Spleen (tissue), 11 donors: ENCODE results near the gene RNF224. TPM values are rescaled to one million over a fixed set of nuclear protein-coding genes. Genes with fewer than 3 reads are reported as not detected.

Experiments used
- DNase-seq: peaks from one replicate; pipeline ENCODE4 v3.0.0-alpha.2; 2020
- H3K27ac ChIP-seq, 8 donors: fragments of 200-600 bp; sonication (generic) in 7 of 8; 1 replicate in 4 of 8; 2 replicates in 4 of 8; pipeline versions ENCODE4 v1.5.0 to v1.8.0; 2016 to 2021; ENCODE audit warnings: inconsistent platforms in 4 of 8, mild to moderate bottlenecking in 4 of 8, moderate library complexity in 1 of 8
- H3K27me3 ChIP-seq, 7 donors: fragments of 200-600 bp; sonication (generic) in 6 of 7; replicated peaks in 1 of 7; 1 replicate in 4 of 7; 2 replicates in 3 of 7; pipeline versions ENCODE4 v1.5.0 to v1.8.0; 2016 to 2021; ENCODE audit warnings: inconsistent platforms in 3 of 7, mild to moderate bottlenecking in 1 of 7
- H3K36me3 ChIP-seq, 6 donors: fragments of 200-600 bp; sonication (generic) in 5 of 6; 1 replicate in 4 of 6; 2 replicates in 2 of 6; pipeline versions ENCODE4 v1.5.0 to v1.8.0; 2016 to 2021; ENCODE audit warnings: inconsistent platforms in 2 of 6
- H3K4me1 ChIP-seq, 6 donors: fragments of 200-600 bp; sonication (generic) in 5 of 6; 1 replicate in 3 of 6; 2 replicates in 3 of 6; pipeline versions ENCODE4 v1.5.0 to v1.8.0; 2016 to 2021; ENCODE audit warnings: inconsistent platforms in 3 of 6
- H3K4me3 ChIP-seq, 8 donors: fragments of 200-600 bp; sonication (generic) in 7 of 8; 1 replicate in 4 of 8; 2 replicates in 4 of 8; pipeline versions ENCODE4 v1.5.0 to v1.8.0; 2016 to 2021; ENCODE audit warnings: inconsistent platforms in 4 of 8, mild to moderate bottlenecking in 4 of 8, moderate library complexity in 2 of 8
- H3K9me3 ChIP-seq, 8 donors: fragments of 200-600 bp; sonication (generic) in 7 of 8; 1 replicate in 4 of 8; 2 replicates in 4 of 8; pipeline versions ENCODE4 v1.5.0 to v1.8.0; 2016 to 2021; ENCODE audit warnings: inconsistent platforms in 4 of 8
- CTCF ChIP-seq, 11 experiments: fragments of 200-600 bp in 7 of 11; fragments of 450-650 bp in 4 of 11; sonication (generic) in 4 of 11; IDR thresholded peaks in 8 of 11; conservative IDR thresholded peaks in 3 of 11; 1 replicate in 7 of 11; 2 replicates in 4 of 11; pipeline versions ENCODE4 v1.4.0 to v1.8.0; 2016 to 2021; ENCODE audit warnings: antibody characterized with exemption in 11 of 11, inconsistent platforms in 4 of 11, mild to moderate bottlenecking in 1 of 11
- POLR2A ChIP-seq, 3 donors: fragments of 450-650 bp; IDR thresholded peaks; one replicate each; pipeline ENCODE4 v1.5.1; 2017; ENCODE audit warnings: antibody characterized with exemption in 3 of 3, mild to moderate bottlenecking in 1 of 3
- POLR2AphosphoS5 ChIP-seq, 3 donors: sonication (generic); formaldehyde crosslinking; IDR thresholded peaks; one replicate each; pipeline ENCODE4 v1.5.1; 2017; ENCODE audit warnings: antibody characterized with exemption in 3 of 3
- WGBS, 5 donors: extraction: QIAGEN DNeasy Blood & Tissue Kit in 3 of 5; methylation state at CpG; one replicate each; pipeline versions ENCODE4 v1.1.5 to v1.1.7; 2013 to 2018; 5-methylcytosine and 5-hydroxymethylcytosine counted together
- intact Hi-C: fragments of 100-400 bp; cut with DNase I; formaldehyde crosslinking; loops from one replicate; pipeline ENCODE4 v1.15.0; 2023; ENCODE audit warnings: low total_unique reads
- polyA plus RNA-seq, 3 donors: library from polyadenylated mRNA; stranded (reverse); fragments of 200-250 nt; gene quantifications; one replicate each; pipeline ENCODE4 v1.2.1, GENCODE V29; 2013
- total RNA-seq, 7 donors: library from RNA; depleted of rRNA in 3 of 7; stranded (reverse); fragments of >200 nt in 3 of 7; fragmentation: NEBNext Ultra II Directional in 4 of 7; extraction: Animal tissue kit (Norgen Biotek cat#: 25700) in 4 of 7; gene quantifications; one replicate each; pipeline versions ENCODE4 v1.1.0 to v1.2.1, GENCODE V29; 2016 to 2021
- donor health status: healthy with polysubstance abuse.
- donor health status: DM: no; HTN: no; CAD: no; lungs with moderate emphysema.
- donor health status: DM: no; HTN: no; CAD: no.
- donor health status: Bipolar disorder and iron deficiency.
- donor health status: healthy.
- donor health status: DM: no; HTN: no; CAD: no.
- donor health status: DM: yes; HTN: yes; CAD: no.

RNF224 gene
- total and polyA plus RNA-seq, 10 donors, result not detected

- TF ChIP-seq POLR2A (IDR thresholded peaks at IDR 0.05), result no peak
- no peak for TF ChIP-seq CTCF (IDR thresholded peaks at IDR 0.05 in 8 of 11, conservative IDR thresholded peaks at IDR 0.05 in 3 of 11)
- no peak for TF ChIP-seq POLR2AphosphoS5 (IDR thresholded peaks at IDR 0.05)
- peaks cover 10 to 34% (median 28%) of the 10 kb centered on the region in 6 donors for H3K4me1 ChIP-seq
- 83 to 93% (median 84%) methylated on average over 13 to 23 of the region's 23 CpGs for WGBS, 5 donors
- H3K27ac ChIP-seq, result no peak overlapping the region
- no peaks in the 10 kb centered on the region for H3K36me3 ChIP-seq
- H3K4me3 ChIP-seq, result no peak overlapping the region
- intact Hi-C loops, result no loop called here
- peaks cover 0 to 92% (median 45%) of the 10 kb centered on the region in 7 donors for H3K27me3 ChIP-seq
- no peaks in the 10 kb centered on the region for H3K9me3 ChIP-seq
- DNase-seq, result no peak
These were observed 4.2 kb downstream of the RNF224 start for GRCh38 chr9:137231372-137232039.

- no peak for DNase-seq
- Histone ChIP-seq H3K36me3 (no peaks in the 10 kb centered on the region), H3K9me3 (no peaks in the 10 kb centered on the region), H3K27ac (no peak overlapping the region), H3K27me3 (peaks cover 0 to 87% (median 45%) of the 10 kb centered on the region in 7 donors), H3K4me1 (peaks cover 11 to 38% (median 34%) of the 10 kb centered on the region in 6 donors), H3K4me3 (no peak overlapping the region)
- intact Hi-C loops, result no loop called here
- TF ChIP-seq POLR2AphosphoS5 (IDR thresholded peaks at IDR 0.05) (no peak), POLR2A (IDR thresholded peaks at IDR 0.05) (no peak), CTCF (IDR thresholded peaks at IDR 0.05 in 8 of 11, conservative IDR thresholded peaks at IDR 0.05 in 3 of 11) (no peak)
- 59 to 89% (median 75%) methylated on average over 5 to 10 of the region's 10 CpGs for WGBS, 5 donors
These were observed 4.8 kb downstream of the RNF224 start for GRCh38 chr9:137232101-137232500.

GRCh38 chr9:137232510-137232909 is 5.2 kb downstream of the RNF224 start:
- H3K27ac ChIP-seq, result no peak overlapping the region
- DNase-seq, result no peak
- intact Hi-C loops, result no loop called here
- H3K4me3 ChIP-seq, result no peak overlapping the region
- peaks cover 0 to 83% (median 45%) of the 10 kb centered on the region in 7 donors for H3K27me3 ChIP-seq
- no peaks in the 10 kb centered on the region for H3K9me3 ChIP-seq
- no peak for TF ChIP-seq POLR2AphosphoS5 (IDR thresholded peaks at IDR 0.05)
- TF ChIP-seq POLR2A (IDR thresholded peaks at IDR 0.05), result no peak
- no peak for TF ChIP-seq CTCF (IDR thresholded peaks at IDR 0.05 in 8 of 11, conservative IDR thresholded peaks at IDR 0.05 in 3 of 11)
- H3K4me1 ChIP-seq, result peaks cover 11 to 38% (median 33%) of the 10 kb centered on the region in 6 donors
- no peaks in the 10 kb centered on the region for H3K36me3 ChIP-seq
- 69 to 84% (median 77%) methylated on average over 7 to 24 of the region's 24 CpGs for WGBS, 5 donors

- Histone ChIP-seq H3K36me3 (no peaks in the 10 kb centered on the region), H3K27me3 (peaks cover 0 to 76% (median 41%) of the 10 kb centered on the region in 7 donors), H3K4me3 (no peak overlapping the region), H3K9me3 (no peaks in the 10 kb centered on the region), H3K27ac (no peak overlapping the region), H3K4me1 (peaks cover 11 to 44% (median 36%) of the 10 kb centered on the region in 6 donors)
- intact Hi-C loops, result no loop called here
- DNase-seq, result no peak
- TF ChIP-seq POLR2AphosphoS5 (IDR thresholded peaks at IDR 0.05) (no peak), CTCF (IDR thresholded peaks at IDR 0.05 in 8 of 11, conservative IDR thresholded peaks at IDR 0.05 in 3 of 11) (no peak), POLR2A (IDR thresholded peaks at IDR 0.05) (no peak)
- 83 to 89% (median 84%) methylated on average over 23 to 40 of the region's 40 CpGs for WGBS, 5 donors
These were observed 6.1 kb downstream of the RNF224 start for GRCh38 chr9:137233143-137233980.
